IPS DF 19.7 (cell line): ENCODE results near the gene CD55.

Experiments
- DNase-seq: peaks from one replicate; pipeline ENCODE4 v3.0.0-alpha.2; 2013; ENCODE audit warnings: low read depth, low spot score

CD55 gene

GRCh38 chr1:207321079-207321789, at the start of gene CD55:
CD55 (plus strand) TSS chr1:207321678; CDS start chr1:207321766, 88 bp downstream.
- DNase-seq: peak; percentile 95

- DNase-seq: no peak
Measured at GRCh38 chr1:207274882-207275281, 46.6 kb upstream of the CD55 start.

GRCh38 chr1:207276465-207276864, 45.0 kb upstream of the CD55 start:
- no peak for DNase-seq

GRCh38 chr1:207277241-207277640, 44.2 kb upstream of the CD55 start:
- DNase-seq: no peak

- DNase-seq: no peak
Measured at GRCh38 chr1:207279652-207280051, 41.8 kb upstream of the CD55 start.

GRCh38 chr1:207280706-207281105, 40.8 kb upstream of the CD55 start:
- no peak for DNase-seq

GRCh38 chr1:207282058-207282457, 39.4 kb upstream of the CD55 start:
- no peak for DNase-seq

- DNase-seq: no peak
Measured at GRCh38 chr1:207282496-207283380, 38.7 kb upstream of the CD55 start.

- DNase-seq: no peak
Measured at GRCh38 chr1:207283421-207283820, 38.1 kb upstream of the CD55 start.

- no peak for DNase-seq
Measured at GRCh38 chr1:207284209-207284897, 37.1 kb upstream of the CD55 start.

GRCh38 chr1:207286786-207287468, 34.6 kb upstream of the CD55 start:
- no peak for DNase-seq

GRCh38 chr1:207288315-207288714, 33.2 kb upstream of the CD55 start:
- DNase-seq: no peak

- DNase-seq: no peak
Measured at GRCh38 chr1:207289756-207290155, 31.7 kb upstream of the CD55 start.

- no peak for DNase-seq
Measured at GRCh38 chr1:207291723-207292122, 29.8 kb upstream of the CD55 start.

- DNase-seq: no peak
Measured at GRCh38 chr1:207298186-207298585, 23.3 kb upstream of the CD55 start.

- no peak for DNase-seq
Measured at GRCh38 chr1:207298636-207299398, 22.7 kb upstream of the CD55 start.

GRCh38 chr1:207300970-207301369, 20.5 kb upstream of the CD55 start:
- no peak for DNase-seq

GRCh38 chr1:207302618-207303393, 18.7 kb upstream of the CD55 start:
- DNase-seq: no peak

GRCh38 chr1:207304710-207305488, 16.6 kb upstream of the CD55 start:
- no peak for DNase-seq
